Activated CD4-positive, alpha-beta T cell treated with anti-CD3 and anti-CD28 coated beads, Interleukin-2, amount 10 ng/mL, durations not matched to agents 7 days and 5 days (primary cell): ENCODE results near the gene CLASP1. TPM values are rescaled to one million over a fixed set of nuclear protein-coding genes. Genes with fewer than 3 reads are reported as not detected.

ENCODE experiments used
- CTCF ChIA-PET: fragments of 350-600 bp; sonication (Branson Sonifier 250); formaldehyde crosslinking; loops from one replicate; lab custom pipeline; 2021; ENCODE audit warnings: antibody characterized with exemption; lab: Charles Lee
- POLR2A ChIA-PET: fragments of 350-600 bp; sonication (Branson Sonifier 250); formaldehyde crosslinking; loops from one replicate; lab custom pipeline; 2021; ENCODE audit warnings: antibody characterized with exemption; lab: Charles Lee
- DNase-seq: peaks from one replicate; pipeline ENCODE4 v3.0.0-alpha.2; 2020
- H3K27ac Mint-ChIP-seq: one replicate; pipeline ENCODE4 v1.8.0; 2021; ENCODE audit warnings: mild to moderate bottlenecking, moderate library complexity, mixed read lengths
- H3K27me3 Mint-ChIP-seq: one replicate; pipeline ENCODE4 v1.8.0; 2021; ENCODE audit warnings: mixed read lengths
- H3K36me3 Mint-ChIP-seq: one replicate; pipeline ENCODE4 v1.8.0; 2021; ENCODE audit warnings: low read depth, mixed read lengths
- H3K4me1 Mint-ChIP-seq: one replicate; pipeline ENCODE4 v1.8.0; 2021; ENCODE audit warnings: mixed read lengths
- H3K4me3 Mint-ChIP-seq: one replicate; pipeline ENCODE4 v1.8.0; 2021; ENCODE audit warnings: mild to moderate bottlenecking, moderate library complexity, mixed read lengths
- H3K9me3 Mint-ChIP-seq: one replicate; pipeline ENCODE4 v1.8.0; 2021; ENCODE audit warnings: mixed read lengths
- total RNA-seq, 2 experiments: library from RNA; stranded (reverse); gene quantifications; one replicate each; pipeline ENCODE4 v1.2.3, GENCODE V29; 2021

Gene CLASP1
- total RNA-seq, 2 experiments from 2014 or later, result 52.7 to 54.9 TPM

GRCh38 chr2:121520641-121520994 lies 128.6 kb downstream of the CLASP1 start:
- Mint-ChIP-seq H3K4me3 (no peak overlapping the region), H3K36me3 (peaks cover 24% of the 10 kb centered on the region), H3K4me1 (peaks cover 3% of the 10 kb centered on the region), H3K9me3 (no peaks in the 10 kb centered on the region), H3K27ac (no peak overlapping the region), H3K27me3 (no peaks in the 10 kb centered on the region)
- DNase-seq, result no peak
- CTCF ChIA-PET, result interaction anchor here (1.0 to 2.3 kb wide), 4 partner anchors 8 to 24 kb away, joined by 3 to 9 read pairs (median 5); partner anchors contain the start of gene RNU4ATAC
- POLR2A ChIA-PET, result no interaction called here

GRCh38 chr2:121519732-121520640 lies 129.3 kb downstream of the CLASP1 start:
- Mint-ChIP-seq H3K36me3 (peaks cover 24% of the 10 kb centered on the region), H3K27me3 (no peaks in the 10 kb centered on the region), H3K4me3 (no peak overlapping the region), H3K9me3 (no peaks in the 10 kb centered on the region), H3K27ac (peak overlapping the region; percentile 70), H3K4me1 (peaks cover 3% of the 10 kb centered on the region)
- POLR2A ChIA-PET, result no interaction called here
- DNase-seq, result no peak
- CTCF ChIA-PET, result interaction anchor here (0.8 to 2.3 kb wide), 7 partner anchors 8 to 60 kb away, joined by 3 to 9 read pairs (median 4); partner anchors contain the start of gene RNU4ATAC

GRCh38 chr2:121519153-121519552 lies 130.1 kb downstream of the CLASP1 start:
- Mint-ChIP-seq H3K36me3 (peaks cover 26% of the 10 kb centered on the region), H3K4me3 (no peak overlapping the region), H3K4me1 (peaks cover 7% of the 10 kb centered on the region), H3K27ac (no peak overlapping the region), H3K27me3 (no peaks in the 10 kb centered on the region), H3K9me3 (no peaks in the 10 kb centered on the region)
- ChIA-PET POLR2A (no interaction called here), CTCF (interaction anchor here (0.8 to 1.5 kb wide), 7 partner anchors 9 to 59 kb away, joined by 3 to 6 read pairs (median 4); partner anchors contain the start of gene RNU4ATAC)
- no peak for DNase-seq

GRCh38 chr2:121513597-121514333 lies 135.5 kb downstream of the CLASP1 start:
- Mint-ChIP-seq H3K4me1 (peaks cover 7% of the 10 kb centered on the region), H3K27me3 (no peaks in the 10 kb centered on the region), H3K9me3 (no peaks in the 10 kb centered on the region), H3K36me3 (peaks cover 24% of the 10 kb centered on the region), H3K4me3 (no peak overlapping the region), H3K27ac (peak overlapping the region; percentile 31)
- DNase-seq, result no peak
- ChIA-PET POLR2A (no interaction called here), CTCF (no interaction called here)

GRCh38 chr2:121510857-121511256 lies 138.4 kb downstream of the CLASP1 start:
- no peak for DNase-seq
- no peak overlapping the region for H3K27ac Mint-ChIP-seq
- H3K4me3 Mint-ChIP-seq, result no peak overlapping the region
- no peaks in the 10 kb centered on the region for H3K9me3 Mint-ChIP-seq
- ChIA-PET POLR2A (no interaction called here), CTCF (interaction anchor here (1.1 kb wide), 1 partner anchor 8 kb away, joined by 4 read pairs; no protein-coding TSS in a partner anchor)
- H3K36me3 Mint-ChIP-seq, result peaks cover 34% of the 10 kb centered on the region
- H3K27me3 Mint-ChIP-seq, result no peaks in the 10 kb centered on the region
- H3K4me1 Mint-ChIP-seq, result peaks cover 7% of the 10 kb centered on the region

- Mint-ChIP-seq H3K4me1 (peaks cover 2% of the 10 kb centered on the region), H3K36me3 (peaks cover 39% of the 10 kb centered on the region), H3K9me3 (no peaks in the 10 kb centered on the region), H3K27me3 (no peaks in the 10 kb centered on the region), H3K4me3 (no peak overlapping the region), H3K27ac (no peak overlapping the region)
- ChIA-PET CTCF (no interaction called here), POLR2A (no interaction called here)
- DNase-seq, result no peak
Measured at GRCh38 chr2:121506621-121507020, 142.6 kb downstream of the CLASP1 start.

GRCh38 chr2:121505986-121506586 lies 143.2 kb downstream of the CLASP1 start:
- CTCF ChIA-PET, result interaction anchor here (1.2 kb wide), 1 partner anchor 13 kb away, joined by 3 read pairs; no protein-coding TSS in a partner anchor
- no peak for DNase-seq
- Mint-ChIP-seq H3K27me3 (no peaks in the 10 kb centered on the region), H3K27ac (no peak overlapping the region), H3K4me1 (peaks cover 4% of the 10 kb centered on the region), H3K4me3 (no peak overlapping the region), H3K9me3 (no peaks in the 10 kb centered on the region), H3K36me3 (peaks cover 43% of the 10 kb centered on the region)
- POLR2A ChIA-PET, result no interaction called here

- Mint-ChIP-seq H3K4me3 (no peak overlapping the region), H3K4me1 (peaks cover 6% of the 10 kb centered on the region), H3K27ac (no peak overlapping the region), H3K36me3 (peaks cover 46% of the 10 kb centered on the region), H3K27me3 (no peaks in the 10 kb centered on the region), H3K9me3 (peaks cover under 1% of the 10 kb centered on the region)
- ChIA-PET POLR2A (interaction anchor here (0.6 kb wide), 1 partner anchor 27 kb away, joined by 4 read pairs; no protein-coding TSS in a partner anchor), CTCF (interaction anchor here (0.7 to 1.2 kb wide), 3 partner anchors 14 to 24 kb away, joined by 3 to 4 read pairs (median 3); no protein-coding TSS in a partner anchor)
- DNase-seq, result no peak
Measured at GRCh38 chr2:121505005-121505404, 144.3 kb downstream of the CLASP1 start.

- no peak overlapping the region for H3K4me3 Mint-ChIP-seq
- ChIA-PET CTCF (interaction anchor here (0.7 kb wide), 1 partner anchor 16 kb away, joined by 4 read pairs; no protein-coding TSS in a partner anchor), POLR2A (interaction anchor here (0.6 kb wide), 1 partner anchor 28 kb away, joined by 4 read pairs; no protein-coding TSS in a partner anchor)
- peaks cover 2% of the 10 kb centered on the region for H3K9me3 Mint-ChIP-seq
- H3K27ac Mint-ChIP-seq, result no peak overlapping the region
- DNase-seq, result no peak
- H3K36me3 Mint-ChIP-seq, result peaks cover 48% of the 10 kb centered on the region
- no peaks in the 10 kb centered on the region for H3K27me3 Mint-ChIP-seq
- peaks cover 8% of the 10 kb centered on the region for H3K4me1 Mint-ChIP-seq
Measured at GRCh38 chr2:121504316-121504715, 144.9 kb downstream of the CLASP1 start.

GRCh38 chr2:121502781-121503180 lies 146.5 kb downstream of the CLASP1 start:
- Mint-ChIP-seq H3K9me3 (peaks cover 2% of the 10 kb centered on the region), H3K4me1 (peaks cover 8% of the 10 kb centered on the region)
- CTCF ChIA-PET, result interaction anchor here (1.3 to 1.5 kb wide), 2 partner anchors 18 to 30 kb away, joined by 3 to 4 read pairs; no protein-coding TSS in a partner anchor

GRCh38 chr2:121502246-121502645 lies 147.0 kb downstream of the CLASP1 start:
- ChIA-PET POLR2A (no interaction called here), CTCF (interaction anchor here (1.5 kb wide), 1 partner anchor 18 kb away, joined by 3 read pairs; no protein-coding TSS in a partner anchor)
- Mint-ChIP-seq H3K4me3 (no peak overlapping the region), H3K36me3 (peaks cover 45% of the 10 kb centered on the region), H3K27me3 (no peaks in the 10 kb centered on the region), H3K4me1 (peaks cover 8% of the 10 kb centered on the region), H3K27ac (no peak overlapping the region), H3K9me3 (peaks cover 2% of the 10 kb centered on the region)
- no peak for DNase-seq

More at GRCh38 chr2:121502781-121503180, 146.5 kb downstream of the CLASP1 start:
- Mint-ChIP-seq H3K4me3 (no peak overlapping the region), H3K27me3 (no peaks in the 10 kb centered on the region), H3K36me3 (peaks cover 46% of the 10 kb centered on the region), H3K27ac (no peak overlapping the region)
- no peak for DNase-seq
- POLR2A ChIA-PET, result no interaction called here

- Mint-ChIP-seq H3K9me3 (peaks cover 2% of the 10 kb centered on the region), H3K4me3 (no peak overlapping the region), H3K4me1 (peaks cover 8% of the 10 kb centered on the region), H3K27ac (no peak overlapping the region), H3K27me3 (no peaks in the 10 kb centered on the region), H3K36me3 (peaks cover 39% of the 10 kb centered on the region)
- no peak for DNase-seq
- ChIA-PET POLR2A (no interaction called here), CTCF (no interaction called here)
Measured at GRCh38 chr2:121501554-121501953, 147.7 kb downstream of the CLASP1 start.
